HepG2 (cell line): ENCODE data around the gene PHF23. TPM values are rescaled to one million over a fixed set of nuclear protein-coding genes. Genes with fewer than 3 reads are reported as not detected.

Source experiments
- HMGXB4 ChIP-seq, 2 experiments: sonication (generic) in 1 of 2; formaldehyde crosslinking in 1 of 2; IDR thresholded peaks; 2 replicates each; pipeline versions ENCODE4 v1.4.0 to v1.6.1; 2018 to 2020; ENCODE audit warnings: missing genetic modification reagents in 2 of 2, borderline replicate concordance in 1 of 2, low read depth in 1 of 2, mild to moderate bottlenecking in 1 of 2, missing biosample characterization in 1 of 2
- PHF20 ChIP-seq: sonication (generic); formaldehyde crosslinking; IDR thresholded peaks from 2 replicates; pipeline ENCODE4 v1.5.0; 2020; ENCODE audit warnings: mild to moderate bottlenecking, missing genetic modification reagents
- RERE ChIP-seq: IDR thresholded peaks from 2 replicates; pipeline ENCODE4 v1.6.1; 2016; ENCODE audit warnings: low read depth, missing genetic modification reagents, missing compliant biosample characterization
- XBP1 ChIP-seq: sonication (generic); formaldehyde crosslinking; IDR thresholded peaks from 2 replicates; pipeline ENCODE4 v1.5.0; 2020; ENCODE audit warnings: missing genetic modification reagents
- ZBTB3 ChIP-seq: sonication (generic); formaldehyde crosslinking; IDR thresholded peaks from 2 replicates; pipeline ENCODE4 v1.4.0; 2020; ENCODE audit warnings: low read depth, mild to moderate bottlenecking, moderate library complexity, missing genetic modification reagents, borderline replicate concordance
- ZBTB8A ChIP-seq: sonication (generic); formaldehyde crosslinking; IDR thresholded peaks from 2 replicates; pipeline ENCODE4 v1.4.0; 2020; ENCODE audit warnings: mild to moderate bottlenecking, low read depth, missing genetic modification reagents, borderline replicate concordance
- ZNF333 ChIP-seq: sonication (generic); formaldehyde crosslinking; IDR thresholded peaks from 2 replicates; pipeline ENCODE4 v1.4.0; 2020; ENCODE audit warnings: mild to moderate bottlenecking, missing genetic modification reagents, borderline replicate concordance
- ZNF782 ChIP-seq: sonication (generic); formaldehyde crosslinking; IDR thresholded peaks from 2 replicates; pipeline ENCODE4 v1.4.0; 2020; ENCODE audit warnings: missing genetic modification reagents, mild to moderate bottlenecking, borderline replicate concordance
- ZSCAN29 ChIP-seq: sonication (generic); formaldehyde crosslinking; conservative IDR thresholded peaks from 2 replicates; pipeline ENCODE4 v1.4.0; 2020; ENCODE audit warnings: mild to moderate bottlenecking, missing genetic modification reagents
- polyA plus RNA-seq, 8 experiments: library from polyadenylated mRNA; depleted of rRNA in 3 of 8; stranded (reverse) in 7 of 8; unstranded in 1 of 8; fragments of >200 nt; fragmentation: Illumina TruSeq in 4 of 8; extraction: Trizol in 4 of 8; gene quantifications; 2 replicates each; pipeline versions ENCODE4 v1.2.1 to v1.2.3, GENCODE V29; 2011 to 2016; ENCODE audit warnings: low read depth in 4 of 8, missing spikeins in 1 of 8, mixed read lengths in 1 of 8; ENCODE audit not compliant: insufficient read depth in 1 of 8
- total RNA-seq, 5 experiments: library from RNA; depleted of rRNA; stranded (reverse); fragments of >200 nt; fragmentation: Illumina TruSeq; extraction: Trizol; gene quantifications; 2 replicates each; pipeline ENCODE4 v1.2.3, GENCODE V29; 2016; ENCODE audit warnings: low read depth in 1 of 5
- TF ChIP-seq, protein P1 (sequence below), 2 experiments: sonication (generic) in 1 of 2; formaldehyde crosslinking in 1 of 2; IDR thresholded peaks; 2 replicates each; pipeline versions ENCODE4 v1.5.1 to v1.6.1; 2011 to 2020; ENCODE audit warnings: borderline replicate concordance in 1 of 2, low read depth in 1 of 2, low read length in 1 of 2, mild to moderate bottlenecking in 1 of 2, missing genetic modification reagents in 1 of 2, moderate library complexity in 1 of 2
- TF ChIP-seq, protein P2 (sequence below): sonication (generic); formaldehyde crosslinking; IDR thresholded peaks from 2 replicates; pipeline ENCODE4 v1.4.0; 2020; ENCODE audit warnings: mild to moderate bottlenecking, missing genetic modification reagents
- TF ChIP-seq, protein P3 (sequence below): IDR thresholded peaks from 2 replicates; pipeline ENCODE4 v1.6.1; 2016; ENCODE audit warnings: low read depth, borderline replicate concordance
- TF ChIP-seq, protein P4 (sequence below): sonication (generic); formaldehyde crosslinking; IDR thresholded peaks from 2 replicates; pipeline ENCODE4 v1.5.0; 2020; ENCODE audit warnings: missing genetic modification reagents, mild to moderate bottlenecking, borderline replicate concordance

PHF23 gene
- total and polyA plus RNA-seq, 2 of the 13 experiments (the other 11 are each of a cell fraction or from before 2014, with no cell fraction given) = 27.6 to 33.2 TPM

GRCh38 chr17:7219812-7220592, 19.3 kb downstream of the PHF23 start, which contains the start of the genes ACADVL and DLG4 (continued):
- no peak for TF ChIP-seq ZBTB3 (CRISPR knock-in tag)
- TF ChIP-seq RERE = 0 out of 2 replicates have a peak, but pooled peaks have one; percentile 10
- TF ChIP-seq ZNF782 = 0 out of 2 replicates have a peak, but pooled peaks have one; percentile 30
- TF ChIP-seq, protein P1, sequence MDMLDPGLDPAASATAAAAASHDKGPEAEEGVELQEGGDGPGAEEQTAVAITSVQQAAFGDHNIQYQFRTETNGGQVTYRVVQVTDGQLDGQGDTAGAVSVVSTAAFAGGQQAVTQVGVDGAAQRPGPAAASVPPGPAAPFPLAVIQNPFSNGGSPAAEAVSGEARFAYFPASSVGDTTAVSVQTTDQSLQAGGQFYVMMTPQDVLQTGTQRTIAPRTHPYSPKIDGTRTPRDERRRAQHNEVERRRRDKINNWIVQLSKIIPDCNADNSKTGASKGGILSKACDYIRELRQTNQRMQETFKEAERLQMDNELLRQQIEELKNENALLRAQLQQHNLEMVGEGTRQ (IDR thresholded peaks at IDR 0.05; ENCODE audit: low read depth, low read length) = no peak
- TF ChIP-seq, protein P1 (CRISPR knock-in tag; IDR thresholded peaks at IDR 0.05; ENCODE audit: borderline replicate concordance) = no peak
- no peak for TF ChIP-seq XBP1 (CRISPR knock-in tag)
- TF ChIP-seq, protein P2, sequence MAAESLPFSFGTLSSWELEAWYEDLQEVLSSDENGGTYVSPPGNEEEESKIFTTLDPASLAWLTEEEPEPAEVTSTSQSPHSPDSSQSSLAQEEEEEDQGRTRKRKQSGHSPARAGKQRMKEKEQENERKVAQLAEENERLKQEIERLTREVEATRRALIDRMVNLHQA (CRISPR knock-in tag) = no peak
- peak; percentile 32; the same call in 1 of the 2 replicates for TF ChIP-seq ZNF333
- no peak for TF ChIP-seq ZSCAN29 (CRISPR knock-in tag)
- TF ChIP-seq HMGXB4 (CRISPR knock-in tag; IDR thresholded peaks at IDR 0.05; ENCODE audit: borderline replicate concordance in 1 of 2, low read depth in 1 of 2) = peak; percentile 42 to 71; a peak in 2 of 4 replicates
- TF ChIP-seq, protein P3, sequence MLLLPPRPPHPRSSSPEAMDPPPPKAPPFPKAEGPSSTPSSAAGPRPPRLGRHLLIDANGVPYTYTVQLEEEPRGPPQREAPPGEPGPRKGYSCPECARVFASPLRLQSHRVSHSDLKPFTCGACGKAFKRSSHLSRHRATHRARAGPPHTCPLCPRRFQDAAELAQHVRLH (CRISPR knock-in tag) = peak; percentile 45; the same call in 1 of the 2 replicates
- TF ChIP-seq PHF20 (CRISPR knock-in tag) = peak; percentile 52; the same call in 1 of the 2 replicates
- TF ChIP-seq, protein P4, sequence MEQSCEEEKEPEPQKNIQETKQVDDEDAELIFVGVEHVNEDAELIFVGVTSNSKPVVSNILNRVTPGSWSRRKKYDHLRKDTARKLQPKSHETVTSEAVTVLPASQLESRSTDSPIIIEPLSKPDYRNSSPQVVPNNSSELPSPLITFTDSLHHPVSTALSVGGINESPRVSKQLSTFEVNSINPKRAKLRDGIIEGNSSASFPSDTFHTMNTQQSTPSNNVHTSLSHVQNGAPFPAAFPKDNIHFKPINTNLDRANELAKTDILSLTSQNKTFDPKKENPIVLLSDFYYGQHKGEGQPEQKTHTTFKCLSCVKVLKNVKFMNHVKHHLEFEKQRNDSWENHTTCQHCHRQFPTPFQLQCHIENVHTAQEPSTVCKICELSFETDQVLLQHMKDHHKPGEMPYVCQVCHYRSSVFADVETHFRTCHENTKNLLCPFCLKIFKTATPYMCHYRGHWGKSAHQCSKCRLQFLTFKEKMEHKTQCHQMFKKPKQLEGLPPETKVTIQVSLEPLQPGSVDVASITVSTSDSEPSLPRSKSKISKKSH (CRISPR knock-in tag) = peak; percentile 5; the same call in 1 of the 2 replicates
- peak; percentile 48; the same call in 1 of the 2 replicates for TF ChIP-seq ZBTB8A (CRISPR knock-in tag)
